DOHH2 (cell line): Measurements from ENCODE around the gene PALLD.

ENCODE experiments used
- H3F3A ChIP-seq: fragments of 200-600 bp; sonication (generic), shearing (Covaris generic); 2 replicates; pipeline ENCODE4 v1.6.0; 2016; ENCODE audit warnings: antibody characterized with exemption, mild to moderate bottlenecking; ENCODE audit not compliant: control insufficient read depth, insufficient read depth
- H3K27ac ChIP-seq: fragments of 200-600 bp; sonication (generic); 2 replicates; pipeline ENCODE4 v1.5.1; 2014; ENCODE audit warnings: low read depth, mild to moderate bottlenecking, low read length, moderate library complexity
- H3K27me3 ChIP-seq: fragments of 200-600 bp; sonication (generic); 2 replicates; pipeline ENCODE4 v1.6.1; 2014; ENCODE audit warnings: mild to moderate bottlenecking, low read length, mixed read lengths; ENCODE audit not compliant: control insufficient read depth
- H3K36me3 ChIP-seq: fragments of 200-600 bp; sonication (generic); 2 replicates; pipeline ENCODE4 v1.6.1; 2014; ENCODE audit warnings: mild to moderate bottlenecking, low read length, moderate library complexity, mixed read lengths; ENCODE audit not compliant: control insufficient read depth
- H3K4me1 ChIP-seq: fragments of 200-600 bp; sonication (generic); 2 replicates; pipeline ENCODE4 v1.6.1; 2014; ENCODE audit warnings: mild to moderate bottlenecking, low read length, mixed read lengths; ENCODE audit not compliant: control insufficient read depth
- H3K4me2 ChIP-seq: fragments of 200-600 bp; sonication (generic); 2 replicates; pipeline ENCODE4 v1.6.0; 2014; ENCODE audit warnings: mild to moderate bottlenecking, low read length, moderate library complexity
- H3K4me3 ChIP-seq: fragments of 200-600 bp; sonication (generic); 2 replicates; pipeline ENCODE4 v1.5.1; 2014; ENCODE audit warnings: mild to moderate bottlenecking, low read length, mixed read lengths
- H3K79me2 ChIP-seq: fragments of 200-600 bp; sonication (generic); 2 replicates; pipeline ENCODE4 v1.6.1; 2014; ENCODE audit warnings: mild to moderate bottlenecking, low read length, mixed read lengths; ENCODE audit not compliant: control insufficient read depth
- H3K9me2 ChIP-seq: fragments of 200-600 bp; sonication (generic); replicated peaks from 2 replicates; pipeline ENCODE4 v1.6.1; 2014; ENCODE audit warnings: mild to moderate bottlenecking, low read length, mixed read lengths; ENCODE audit not compliant: control insufficient read depth
- H3K9me3 ChIP-seq: fragments of 200-600 bp; sonication (generic); 2 replicates; pipeline ENCODE4 v1.6.1; 2014; ENCODE audit warnings: antibody characterized with exemption, low read length, mixed read lengths; ENCODE audit not compliant: control insufficient read depth, insufficient read depth
- H4K20me1 ChIP-seq: fragments of 200-600 bp; sonication (generic); 2 replicates; pipeline ENCODE4 v1.6.0; 2014; ENCODE audit warnings: low read depth, mild to moderate bottlenecking, antibody characterized with exemption, low read length, moderate library complexity; ENCODE audit not compliant: control insufficient read depth, insufficient read depth
- CTCF ChIP-seq: fragments of 200-600 bp; sonication (generic); IDR thresholded peaks from one replicate; pipeline ENCODE4 v1.5.1; 2014; ENCODE audit warnings: antibody characterized with exemption, mild to moderate bottlenecking, low read depth, low read length; ENCODE audit not compliant: poor library complexity, severe bottlenecking
- EZH2phosphoT487 ChIP-seq: fragments of 200-600 bp; sonication (generic); IDR thresholded peaks from 2 replicates; pipeline ENCODE4 v1.6.1; 2017; ENCODE audit warnings: borderline replicate concordance, mild to moderate bottlenecking, antibody characterized with exemption, low read length, moderate library complexity, mixed read lengths

PALLD gene

DNA sequence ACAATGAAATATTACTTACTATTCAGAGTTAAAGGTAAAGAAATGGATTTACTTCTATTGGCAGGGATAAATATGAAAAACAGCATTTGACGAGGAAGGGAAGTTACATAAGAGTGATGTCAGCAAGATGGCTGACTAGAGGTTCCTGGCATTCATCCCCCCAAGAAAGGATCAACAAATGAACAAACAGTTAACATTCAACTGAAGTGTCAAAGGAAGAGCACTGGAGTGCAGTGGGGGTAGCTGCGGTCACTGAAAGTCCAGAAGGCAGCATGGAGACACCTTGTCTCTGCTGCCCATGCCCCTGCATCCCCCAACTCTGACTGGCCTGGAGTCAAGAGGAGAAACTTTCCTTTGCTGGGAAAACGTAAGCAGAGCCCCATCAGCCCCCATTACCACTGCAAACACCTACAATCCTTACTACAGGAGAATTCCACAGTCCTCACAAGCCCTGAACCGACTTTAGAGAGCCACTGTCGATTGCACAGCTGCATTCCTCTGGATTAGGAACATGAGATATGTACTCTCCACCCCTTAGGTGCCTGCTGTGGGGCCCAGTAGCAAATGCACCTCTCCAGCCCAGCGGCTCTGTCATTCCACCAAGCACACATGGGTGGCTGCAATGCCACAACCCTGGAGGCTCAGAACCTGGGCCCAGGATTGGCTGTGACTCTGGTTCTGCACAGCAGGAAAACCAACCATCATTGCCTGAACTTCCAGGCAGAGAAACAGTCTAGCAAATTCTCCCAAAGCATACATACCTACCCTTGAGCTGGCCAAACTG lies 433.8 kb downstream of the PALLD start:
- no peaks in the 10 kb centered on the region for H4K20me1 ChIP-seq
- no peaks in the 10 kb centered on the region for H3K9me2 ChIP-seq
- H3K79me2 ChIP-seq: no peaks in the 10 kb centered on the region
- H3K27ac ChIP-seq: no peak overlapping the region
- H3K4me3 ChIP-seq: no peak overlapping the region
- no peaks in the 10 kb centered on the region for H3F3A ChIP-seq
- no peaks in the 10 kb centered on the region for H3K36me3 ChIP-seq
- no peaks in the 10 kb centered on the region for H3K4me1 ChIP-seq
- no peaks in the 10 kb centered on the region for H3K27me3 ChIP-seq
- TF ChIP-seq CTCF (no peak), EZH2phosphoT487 (no peak)
- peaks cover 7% of the 10 kb centered on the region; the same call in 1 of the 2 replicates for H3K9me3 ChIP-seq
- H3K4me2 ChIP-seq: no peak overlapping the region

DNA sequence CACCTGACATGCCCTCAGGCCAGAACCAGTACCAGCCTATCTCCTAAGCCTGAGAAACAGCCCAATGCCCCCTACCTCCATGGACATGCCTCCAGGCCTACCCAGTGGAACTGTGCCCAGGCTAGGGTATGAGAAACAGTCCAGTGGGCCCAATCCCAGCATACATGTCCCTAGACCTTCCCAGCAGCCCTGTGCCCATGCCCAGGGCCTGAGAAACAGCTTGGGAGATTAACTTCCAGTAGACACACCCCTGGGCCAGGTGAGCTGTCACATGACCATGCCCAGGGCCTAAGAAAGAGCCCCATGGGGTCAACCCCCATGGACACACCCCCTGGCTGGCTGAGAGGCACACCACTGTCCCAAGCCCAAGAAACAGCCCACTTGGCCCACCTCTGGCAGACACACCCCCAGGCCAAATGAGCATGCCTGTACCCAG lies 434.4 kb downstream of the PALLD start:
- H3F3A ChIP-seq: no peaks in the 10 kb centered on the region
- H3K36me3 ChIP-seq: no peaks in the 10 kb centered on the region
- no peak overlapping the region for H3K4me3 ChIP-seq
- no peaks in the 10 kb centered on the region for H4K20me1 ChIP-seq
- H3K27me3 ChIP-seq: no peaks in the 10 kb centered on the region
- H3K4me2 ChIP-seq: no peak overlapping the region
- TF ChIP-seq CTCF (no peak), EZH2phosphoT487 (no peak)
- no peak overlapping the region for H3K27ac ChIP-seq
- H3K79me2 ChIP-seq: no peaks in the 10 kb centered on the region
- no peaks in the 10 kb centered on the region for H3K9me2 ChIP-seq
- peaks cover 7% of the 10 kb centered on the region; the same call in 1 of the 2 replicates for H3K9me3 ChIP-seq
- no peaks in the 10 kb centered on the region for H3K4me1 ChIP-seq

- no peaks in the 10 kb centered on the region for H3F3A ChIP-seq
- H3K9me2 ChIP-seq: no peaks in the 10 kb centered on the region
- H3K9me3 ChIP-seq: peaks cover 7% of the 10 kb centered on the region; the same call in 1 of the 2 replicates
- no peaks in the 10 kb centered on the region for H3K27me3 ChIP-seq
- H3K36me3 ChIP-seq: no peaks in the 10 kb centered on the region
- H3K79me2 ChIP-seq: no peaks in the 10 kb centered on the region
- no peak overlapping the region for H3K27ac ChIP-seq
- no peaks in the 10 kb centered on the region for H3K4me1 ChIP-seq
- no peak overlapping the region for H3K4me2 ChIP-seq
- TF ChIP-seq CTCF: no peak
- TF ChIP-seq EZH2phosphoT487: no peak
- no peak overlapping the region for H3K4me3 ChIP-seq
- no peaks in the 10 kb centered on the region for H4K20me1 ChIP-seq
Measured at GRCh38 chr4:168932138-168932537, 435.3 kb downstream of the PALLD start.
